HCT116 (cell line): ENCODE measurements around the gene RPTOR. TPM values are rescaled to one million over a fixed set of nuclear protein-coding genes. Genes with fewer than 3 reads are reported as not detected.

Experiments
- ATAC-seq: fragments of 200-7000 bp; cut with Tn5 transposase; 2 replicates; pipeline ENCODE4 v1.9.1; 2020; ENCODE audit warnings: mild to moderate bottlenecking, moderate library complexity
- BruUV-seq: library from RNA; stranded (reverse); fragments of 400-500 nt; replicated peaks from 2 replicates; lab custom pipeline; 2021; lab: Mats Ljungman, UMichigan
- CTCF ChIA-PET: fragments of 300-600 bp; sonication (Branson Sonifier 250); formaldehyde crosslinking; loops from one replicate; lab custom pipeline; 2021; ENCODE audit warnings: antibody characterized with exemption; lab: Charles Lee
- POLR2A ChIA-PET: fragments of 300-600, 350-600 bp; sonication (Branson Sonifier 250); formaldehyde crosslinking; loops from one replicate; lab custom pipeline; 2021; ENCODE audit warnings: antibody characterized with exemption; lab: Charles Lee
- RAD21 ChIA-PET, 2 experiments: fragments of 300-600 bp; sonication (Branson Sonifier 250); formaldehyde crosslinking; loops; one replicate each; lab custom pipeline; 2023; ENCODE audit warnings: low total read pairs in 2 of 2; ENCODE audit not compliant: uncharacterized antibody in 2 of 2, unreplicated experiment in 2 of 2, low non-redundant PET in 1 of 2; lab: Charles Lee
- DNase-seq: peaks from one replicate; pipeline ENCODE4 v3.0.0-alpha.2; 2010; ENCODE audit warnings: low read depth, low spot score
- H2AFZ ChIP-seq: fragments of 200-600 bp; shearing (Covaris generic), sonication (generic); 2 replicates; pipeline ENCODE4 v1.6.1; 2017; ENCODE audit warnings: low read depth, mixed run types, mixed read lengths, antibody characterized with exemption, low read length; ENCODE audit not compliant: poor library complexity, severe bottlenecking
- H3K27ac ChIP-seq: 2 replicates; pipeline ENCODE4 v1.5.1; 2012; ENCODE audit warnings: low read depth, low read length
- H3K27me3 ChIP-seq: fragments of 200-600 bp; sonication (generic); 2 replicates; pipeline ENCODE4 v1.6.1; 2016; ENCODE audit warnings: mixed run types, low read length, mixed read lengths; ENCODE audit not compliant: insufficient read depth
- H3K36me3 ChIP-seq, 2 experiments: fragments of 200-500 bp in 1 of 2; fragments of 200-600 bp in 1 of 2; sonication (Bioruptor generic) in 1 of 2; sonication (generic) in 1 of 2; 2 replicates each; pipeline versions ENCODE4 v1.5.1 to v1.6.1; 2014 to 2016; ENCODE audit warnings: low read length in 2 of 2, inconsistent platforms in 1 of 2, mixed read lengths in 1 of 2, mixed run types in 1 of 2; ENCODE audit not compliant: insufficient read depth in 2 of 2, control insufficient read depth in 1 of 2
- H3K4me1 ChIP-seq, 2 experiments: fragments of 200-600 bp in 1 of 2; sonication (generic) in 1 of 2; 2 replicates each; pipeline versions ENCODE4 v1.5.1 to v1.6.1; 2012 to 2017; ENCODE audit warnings: low read length in 2 of 2, inconsistent platforms in 1 of 2, mild to moderate bottlenecking in 1 of 2, mixed read lengths in 1 of 2, mixed run types in 1 of 2, moderate library complexity in 1 of 2; ENCODE audit not compliant: insufficient read depth in 2 of 2, control insufficient read depth in 1 of 2
- H3K4me2 ChIP-seq: fragments of 200-600 bp; sonication (generic); 2 replicates; pipeline ENCODE4 v1.6.1; 2017; ENCODE audit warnings: mixed run types, low read length, mixed read lengths
- H3K4me3 ChIP-seq, 2 experiments: fragments of 200-600 bp in 1 of 2; sonication (generic) in 1 of 2; replicated peaks in 1 of 2; 2 replicates each; pipeline ENCODE4 v1.5.1; 2011 to 2016; ENCODE audit warnings: low read length in 2 of 2, control low read depth in 1 of 2, low read depth in 1 of 2, mild to moderate bottlenecking in 1 of 2, mixed read lengths in 1 of 2, mixed run types in 1 of 2
- H3K79me2 ChIP-seq: fragments of 200-600 bp; sonication (generic); 2 replicates; pipeline ENCODE4 v1.6.1; 2017; ENCODE audit warnings: mild to moderate bottlenecking, mixed run types, low read length, moderate library complexity, mixed read lengths; ENCODE audit not compliant: insufficient read depth
- H3K9ac ChIP-seq: fragments of 200-600 bp; sonication (generic); 2 replicates; pipeline ENCODE4 v1.6.1; 2016; ENCODE audit warnings: low read length, mixed read lengths
- H3K9me2 ChIP-seq: fragments of 200-600 bp; sonication (generic), shearing (Covaris generic); 2 replicates; pipeline ENCODE4 v1.6.1; 2017; ENCODE audit warnings: mixed run types, mild to moderate bottlenecking, moderate library complexity; ENCODE audit not compliant: insufficient read depth
- H3K9me3 ChIP-seq, 2 experiments: fragments of 200-500 bp in 1 of 2; fragments of 200-600 bp in 1 of 2; sonication (Bioruptor generic) in 1 of 2; sonication (generic) in 1 of 2; 2 replicates each; pipeline ENCODE4 v1.6.1; 2014 to 2017; ENCODE audit warnings: low read length in 2 of 2, mixed read lengths in 2 of 2, inconsistent platforms in 1 of 2, low read depth in 1 of 2, mild to moderate bottlenecking in 1 of 2, mixed run types in 1 of 2, moderate library complexity in 1 of 2; ENCODE audit not compliant: control insufficient read depth in 1 of 2, insufficient read depth in 1 of 2
- H4K20me1 ChIP-seq: fragments of 200-600 bp; sonication (generic), shearing (Covaris generic); 2 replicates; pipeline ENCODE4 v1.6.1; 2017; ENCODE audit warnings: mixed run types, mild to moderate bottlenecking, moderate library complexity; ENCODE audit not compliant: insufficient read depth
- CEBPB ChIP-seq: IDR thresholded peaks from 2 replicates; pipeline ENCODE4 v1.6.1; 2012; ENCODE audit warnings: low read depth
- EGR1 ChIP-seq: IDR thresholded peaks from 2 replicates; pipeline ENCODE4 v1.6.1; 2012; ENCODE audit warnings: low read depth
- ELF1 ChIP-seq: IDR thresholded peaks from 2 replicates; pipeline ENCODE4 v1.6.1; 2012; ENCODE audit warnings: low read depth, borderline replicate concordance
- EZH2 ChIP-seq: fragments of 200-600 bp; sonication (generic); IDR thresholded peaks from 2 replicates; pipeline ENCODE4 v1.6.1; 2017; ENCODE audit warnings: antibody characterized with exemption, mixed run types
- EZH2phosphoT487 ChIP-seq: fragments of 200-600 bp; IDR thresholded peaks from 2 replicates; pipeline ENCODE4 v1.6.1; 2018; ENCODE audit warnings: antibody characterized with exemption, borderline replicate concordance
- POLR2A ChIP-seq: IDR thresholded peaks from 2 replicates; pipeline ENCODE4 v1.7.0; 2011; ENCODE audit warnings: borderline replicate concordance; ENCODE audit not compliant: insufficient read depth, insufficient read length; ENCODE audit errors: extremely low read depth
- POLR2AphosphoS5 ChIP-seq: IDR thresholded peaks from 2 replicates; pipeline ENCODE4 v1.6.1; 2011; ENCODE audit warnings: mild to moderate bottlenecking, low read depth, low read length, moderate library complexity
- RAD21 ChIP-seq: IDR thresholded peaks from 2 replicates; pipeline ENCODE4 v1.6.1; 2012; ENCODE audit warnings: low read depth, mild to moderate bottlenecking
- SIN3A ChIP-seq: IDR thresholded peaks from 2 replicates; pipeline ENCODE4 v1.6.1; 2012; ENCODE audit warnings: low read depth
- SP1 ChIP-seq: IDR thresholded peaks from 2 replicates; pipeline ENCODE4 v1.6.1; 2012; ENCODE audit warnings: low read depth
- SRF ChIP-seq: IDR thresholded peaks from 2 replicates; pipeline ENCODE4 v1.6.1; 2012; ENCODE audit warnings: low read depth
- TCF7L2 ChIP-seq: IDR thresholded peaks from 2 replicates; pipeline ENCODE4 v1.7.0; 2011; ENCODE audit warnings: borderline replicate concordance, inconsistent platforms; ENCODE audit not compliant: insufficient read depth, insufficient read length; ENCODE audit errors: extremely low read depth
- YY1 ChIP-seq: IDR thresholded peaks from 2 replicates; pipeline ENCODE4 v1.6.1; 2011; ENCODE audit warnings: low read length, low read depth, moderate library complexity, mild to moderate bottlenecking; ENCODE audit not compliant: insufficient replicate concordance; ENCODE audit errors: extremely low read depth
- ZNF274 ChIP-seq: fragments of 200-500 bp; sonication (Bioruptor generic); IDR thresholded peaks from 2 replicates; pipeline ENCODE4 v1.6.1; 2014; ENCODE audit warnings: mild to moderate bottlenecking, low read depth, low read length, inconsistent platforms
- intact Hi-C: fragments of 100-400 bp; cut with micrococcal nuclease; formaldehyde crosslinking; loops from 2 replicates; pipeline ENCODE4 v1.10.0; 2022
- total RNA-seq: library from RNA; stranded (reverse); gene quantifications from one replicate; pipeline ENCODE4 v1.2.1, GENCODE V29; 2021; ENCODE audit not compliant: unreplicated experiment
- TF ChIP-seq, protein P1 (sequence below): IDR thresholded peaks from 2 replicates; pipeline ENCODE4 v1.6.1; 2012
- TF ChIP-seq, protein P2 (sequence below): IDR thresholded peaks from 2 replicates; pipeline ENCODE4 v1.6.1; 2012; ENCODE audit warnings: low read depth
- TF ChIP-seq, protein P3 (sequence below): IDR thresholded peaks from 2 replicates; pipeline ENCODE4 v1.6.1; 2011; ENCODE audit warnings: mild to moderate bottlenecking, low read length, moderate library complexity; ENCODE audit not compliant: insufficient replicate concordance; ENCODE audit errors: extremely low read depth
- TF ChIP-seq, protein P4 (sequence below), 3 experiments: fragments of 200-600 bp in 1 of 3; sonication (generic) in 1 of 3; IDR thresholded peaks in 2 of 3; conservative IDR thresholded peaks in 1 of 3; 2 replicates each; pipeline ENCODE4 v1.5.1; 2012 to 2017; ENCODE audit warnings: low read depth in 2 of 3, low read length in 2 of 3, antibody characterized with exemption in 1 of 3, borderline replicate concordance in 1 of 3, control low read depth in 1 of 3, mild to moderate bottlenecking in 1 of 3, mixed read lengths in 1 of 3, mixed run types in 1 of 3, moderate library complexity in 1 of 3; ENCODE audit not compliant: insufficient read depth in 1 of 3
- TF ChIP-seq, protein P5 (sequence below): IDR thresholded peaks from 2 replicates; pipeline ENCODE4 v1.6.1; 2012

The RPTOR gene
- total RNA-seq, 1 experiment from 2014 or later = 69.5 TPM

DNA sequence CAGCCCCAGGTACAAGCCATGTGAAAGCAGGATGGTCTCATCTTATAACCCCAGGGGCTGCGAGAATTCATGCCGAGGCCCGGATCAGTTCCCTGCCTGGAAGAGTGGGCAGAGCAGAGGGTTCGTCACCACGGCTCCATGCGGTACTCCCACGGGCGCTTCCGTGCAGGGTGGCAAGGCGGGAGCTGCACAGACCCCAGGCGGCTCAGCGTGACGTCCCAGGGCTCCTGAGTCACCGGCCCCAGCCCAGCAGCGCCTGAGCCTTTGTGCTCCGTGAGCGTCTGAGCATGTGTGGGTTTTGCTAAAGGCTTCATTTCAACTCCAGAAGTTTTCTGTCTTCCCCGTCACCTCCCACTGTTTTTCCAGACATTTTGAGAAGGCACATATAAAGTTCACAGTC is 375.8 kb downstream of the RPTOR start:
- Histone ChIP-seq H3K79me2 (no peaks in the 10 kb centered on the region), H3K36me3 (peaks cover 12 to 14% of the 10 kb centered on the region in 2 experiments; a peak in 2 of 4 replicates), H4K20me1 (no peaks in the 10 kb centered on the region), H3K27ac (no peak overlapping the region), H3K9me3 (peaks cover 8 to 11% of the 10 kb centered on the region in 2 experiments; a peak in 2 of 4 replicates), H3K4me2 (no peak overlapping the region), H3K4me3 (no peak overlapping the region), H3K9me2 (no peaks in the 10 kb centered on the region), H3K4me1 (no peaks in the 10 kb centered on the region), H3K9ac (no peak overlapping the region), H2AFZ (no peak overlapping the region), H3K27me3 (no peaks in the 10 kb centered on the region)
- ATAC-seq (no peak), DNase-seq (no peak)
- CTCF ChIA-PET = no interaction called here
- POLR2A ChIA-PET = no interaction called here
- no TSS peak for BruUV-seq
- intact Hi-C loops = no loop called here
- RAD21 ChIA-PET = no interaction called here
- TF ChIP-seq, protein P1, sequence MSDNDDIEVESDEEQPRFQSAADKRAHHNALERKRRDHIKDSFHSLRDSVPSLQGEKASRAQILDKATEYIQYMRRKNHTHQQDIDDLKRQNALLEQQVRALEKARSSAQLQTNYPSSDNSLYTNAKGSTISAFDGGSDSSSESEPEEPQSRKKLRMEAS = no peak
- TF ChIP-seq SP1 = no peak
- TF ChIP-seq SRF = no peak
- TF ChIP-seq, protein P2, sequence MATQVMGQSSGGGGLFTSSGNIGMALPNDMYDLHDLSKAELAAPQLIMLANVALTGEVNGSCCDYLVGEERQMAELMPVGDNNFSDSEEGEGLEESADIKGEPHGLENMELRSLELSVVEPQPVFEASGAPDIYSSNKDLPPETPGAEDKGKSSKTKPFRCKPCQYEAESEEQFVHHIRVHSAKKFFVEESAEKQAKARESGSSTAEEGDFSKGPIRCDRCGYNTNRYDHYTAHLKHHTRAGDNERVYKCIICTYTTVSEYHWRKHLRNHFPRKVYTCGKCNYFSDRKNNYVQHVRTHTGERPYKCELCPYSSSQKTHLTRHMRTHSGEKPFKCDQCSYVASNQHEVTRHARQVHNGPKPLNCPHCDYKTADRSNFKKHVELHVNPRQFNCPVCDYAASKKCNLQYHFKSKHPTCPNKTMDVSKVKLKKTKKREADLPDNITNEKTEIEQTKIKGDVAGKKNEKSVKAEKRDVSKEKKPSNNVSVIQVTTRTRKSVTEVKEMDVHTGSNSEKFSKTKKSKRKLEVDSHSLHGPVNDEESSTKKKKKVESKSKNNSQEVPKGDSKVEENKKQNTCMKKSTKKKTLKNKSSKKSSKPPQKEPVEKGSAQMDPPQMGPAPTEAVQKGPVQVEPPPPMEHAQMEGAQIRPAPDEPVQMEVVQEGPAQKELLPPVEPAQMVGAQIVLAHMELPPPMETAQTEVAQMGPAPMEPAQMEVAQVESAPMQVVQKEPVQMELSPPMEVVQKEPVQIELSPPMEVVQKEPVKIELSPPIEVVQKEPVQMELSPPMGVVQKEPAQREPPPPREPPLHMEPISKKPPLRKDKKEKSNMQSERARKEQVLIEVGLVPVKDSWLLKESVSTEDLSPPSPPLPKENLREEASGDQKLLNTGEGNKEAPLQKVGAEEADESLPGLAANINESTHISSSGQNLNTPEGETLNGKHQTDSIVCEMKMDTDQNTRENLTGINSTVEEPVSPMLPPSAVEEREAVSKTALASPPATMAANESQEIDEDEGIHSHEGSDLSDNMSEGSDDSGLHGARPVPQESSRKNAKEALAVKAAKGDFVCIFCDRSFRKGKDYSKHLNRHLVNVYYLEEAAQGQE = no peak
- TF ChIP-seq, protein P3, sequence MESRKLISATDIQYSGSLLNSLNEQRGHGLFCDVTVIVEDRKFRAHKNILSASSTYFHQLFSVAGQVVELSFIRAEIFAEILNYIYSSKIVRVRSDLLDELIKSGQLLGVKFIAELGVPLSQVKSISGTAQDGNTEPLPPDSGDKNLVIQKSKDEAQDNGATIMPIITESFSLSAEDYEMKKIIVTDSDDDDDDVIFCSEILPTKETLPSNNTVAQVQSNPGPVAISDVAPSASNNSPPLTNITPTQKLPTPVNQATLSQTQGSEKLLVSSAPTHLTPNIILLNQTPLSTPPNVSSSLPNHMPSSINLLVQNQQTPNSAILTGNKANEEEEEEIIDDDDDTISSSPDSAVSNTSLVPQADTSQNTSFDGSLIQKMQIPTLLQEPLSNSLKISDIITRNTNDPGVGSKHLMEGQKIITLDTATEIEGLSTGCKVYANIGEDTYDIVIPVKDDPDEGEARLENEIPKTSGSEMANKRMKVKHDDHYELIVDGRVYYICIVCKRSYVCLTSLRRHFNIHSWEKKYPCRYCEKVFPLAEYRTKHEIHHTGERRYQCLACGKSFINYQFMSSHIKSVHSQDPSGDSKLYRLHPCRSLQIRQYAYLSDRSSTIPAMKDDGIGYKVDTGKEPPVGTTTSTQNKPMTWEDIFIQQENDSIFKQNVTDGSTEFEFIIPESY = no peak
- no peak for TF ChIP-seq POLR2A
- TF ChIP-seq, protein P4, sequence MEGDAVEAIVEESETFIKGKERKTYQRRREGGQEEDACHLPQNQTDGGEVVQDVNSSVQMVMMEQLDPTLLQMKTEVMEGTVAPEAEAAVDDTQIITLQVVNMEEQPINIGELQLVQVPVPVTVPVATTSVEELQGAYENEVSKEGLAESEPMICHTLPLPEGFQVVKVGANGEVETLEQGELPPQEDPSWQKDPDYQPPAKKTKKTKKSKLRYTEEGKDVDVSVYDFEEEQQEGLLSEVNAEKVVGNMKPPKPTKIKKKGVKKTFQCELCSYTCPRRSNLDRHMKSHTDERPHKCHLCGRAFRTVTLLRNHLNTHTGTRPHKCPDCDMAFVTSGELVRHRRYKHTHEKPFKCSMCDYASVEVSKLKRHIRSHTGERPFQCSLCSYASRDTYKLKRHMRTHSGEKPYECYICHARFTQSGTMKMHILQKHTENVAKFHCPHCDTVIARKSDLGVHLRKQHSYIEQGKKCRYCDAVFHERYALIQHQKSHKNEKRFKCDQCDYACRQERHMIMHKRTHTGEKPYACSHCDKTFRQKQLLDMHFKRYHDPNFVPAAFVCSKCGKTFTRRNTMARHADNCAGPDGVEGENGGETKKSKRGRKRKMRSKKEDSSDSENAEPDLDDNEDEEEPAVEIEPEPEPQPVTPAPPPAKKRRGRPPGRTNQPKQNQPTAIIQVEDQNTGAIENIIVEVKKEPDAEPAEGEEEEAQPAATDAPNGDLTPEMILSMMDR (IDR thresholded peaks at IDR 0.05 in 2 of 3, conservative IDR thresholded peaks at IDR 0.05 in 1 of 3; ENCODE audit: borderline replicate concordance in 1 of 3, insufficient read depth in 1 of 3, low read depth in 2 of 3, low read length in 2 of 3) = no peak
- no peak for TF ChIP-seq ELF1
- TF ChIP-seq SIN3A = no peak
- no peak for TF ChIP-seq EGR1
- TF ChIP-seq ZNF274 = no peak
- TF ChIP-seq TCF7L2 = no peak
- no peak for TF ChIP-seq EZH2phosphoT487
- TF ChIP-seq CEBPB = no peak
- no peak for TF ChIP-seq YY1
- TF ChIP-seq, protein P5, sequence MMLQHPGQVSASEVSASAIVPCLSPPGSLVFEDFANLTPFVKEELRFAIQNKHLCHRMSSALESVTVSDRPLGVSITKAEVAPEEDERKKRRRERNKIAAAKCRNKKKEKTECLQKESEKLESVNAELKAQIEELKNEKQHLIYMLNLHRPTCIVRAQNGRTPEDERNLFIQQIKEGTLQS = no peak
- TF ChIP-seq RAD21 = no peak
- no peak for TF ChIP-seq EZH2
- TF ChIP-seq POLR2AphosphoS5 = no peak
